ENCODE data around the gene SGPP2.
"Not testable (repeated sequence)": the region's sequence is repeated elsewhere in the genome, so short reads cannot be mapped to it uniquely, and the experiment has no call there.

Gene SGPP2

GRCh38 chr2:222424276-222424728, at the start of gene SGPP2:
Gene SGPP2 (plus strand): TSS chr2:222424543. CDS start chr2:222424603, 60 bp downstream.
- no peak for FAIRE-seq

GRCh38 chr2:222375798-222376197, 48.5 kb upstream of the SGPP2 start:
- FAIRE-seq, result no peak

- FAIRE-seq, result no peak
These were observed 43.9 kb upstream of the SGPP2 start for GRCh38 chr2:222380456-222380855.

GRCh38 chr2:222381566-222381965, 42.8 kb upstream of the SGPP2 start:
- no peak for FAIRE-seq

- FAIRE-seq, result no peak
These were observed 41.1 kb upstream of the SGPP2 start for GRCh38 chr2:222383255-222383654.

- no peak for FAIRE-seq
These were observed 32.5 kb upstream of the SGPP2 start for GRCh38 chr2:222391743-222392285.

GRCh38 chr2:222393733-222394267, 30.5 kb upstream of the SGPP2 start:
- FAIRE-seq, result no peak

- FAIRE-seq, result no peak
These were observed 25.9 kb upstream of the SGPP2 start for GRCh38 chr2:222398446-222398885.

- FAIRE-seq, result no peak
These were observed 25.1 kb upstream of the SGPP2 start for GRCh38 chr2:222399038-222399783.

GRCh38 chr2:222404151-222404905, 20.0 kb upstream of the SGPP2 start:
- no peak for FAIRE-seq

GRCh38 chr2:222408684-222409083, 15.7 kb upstream of the SGPP2 start:
- no peak for FAIRE-seq

GRCh38 chr2:222410534-222410933, 13.8 kb upstream of the SGPP2 start:
- FAIRE-seq, result no peak

- not testable (repeated sequence) for FAIRE-seq
These were observed 12.0 kb upstream of the SGPP2 start for GRCh38 chr2:222412334-222412733.

- no peak for FAIRE-seq
These were observed 10.9 kb upstream of the SGPP2 start for GRCh38 chr2:222413295-222413911.

- FAIRE-seq, result no peak
These were observed 5.6 kb upstream of the SGPP2 start for GRCh38 chr2:222418739-222419138.

GRCh38 chr2:222420508-222420907, 3.8 kb upstream of the SGPP2 start:
- FAIRE-seq, result no peak

GRCh38 chr2:222421626-222422025, 2.7 kb upstream of the SGPP2 start:
- FAIRE-seq, result no peak

GRCh38 chr2:222423186-222423585, 1.2 kb upstream of the SGPP2 start:
- FAIRE-seq, result no peak

GRCh38 chr2:222423632-222424275, 589 bp upstream of the SGPP2 start:
- no peak for FAIRE-seq

GRCh38 chr2:222424729-222425671, 657 bp downstream of the SGPP2 start:
- FAIRE-seq, result no peak

- no peak for FAIRE-seq
These were observed 3.4 kb downstream of the SGPP2 start for GRCh38 chr2:222427646-222428301.
